Ramos (cell line): ENCODE data around the gene F8.
"Not testable (repeated sequence)": the region's sequence is repeated elsewhere in the genome, so short reads cannot be mapped to it uniquely, and the experiment has no call there.

Source experiments
- in situ Hi-C: fragments of 300-500 bp; cut with MboI; formaldehyde crosslinking; loops from one replicate; pipeline ENCODE4 v1.14.3; 2022; ENCODE audit warnings: low sequenced_read_pairs; ENCODE audit not compliant: unreplicated experiment

F8 gene

GRCh38 chrX:154892296-154892695 is 130.2 kb downstream of the F8 start:
- in situ Hi-C loops: no loop called here

GRCh38 chrX:154890990-154891639 is 131.4 kb downstream of the F8 start:
- in situ Hi-C loops: no loop called here

- in situ Hi-C loops: not testable (repeated sequence)
Observed at GRCh38 chrX:154886789-154887221, 135.7 kb downstream of the F8 start.

- in situ Hi-C loops: not testable (repeated sequence)
Observed at GRCh38 chrX:154886069-154886788, 136.3 kb downstream of the F8 start, which contains the start of gene F8A1. TSS of gene F8A1 (plus strand) at chrX:154886355. CDS start at chrX:154886375, 20 bp downstream.

GRCh38 chrX:154885549-154885948 is 137.0 kb downstream of the F8 start:
- in situ Hi-C loops: not testable (repeated sequence)

- in situ Hi-C loops: not testable (repeated sequence)
Observed at GRCh38 chrX:154885057-154885456, 137.5 kb downstream of the F8 start.

GRCh38 chrX:154884069-154884468 is 138.5 kb downstream of the F8 start:
- in situ Hi-C loops: not testable (repeated sequence)

- in situ Hi-C loops: loop anchor here (10.0 kb wide), 1 partner anchor 59 kb away; no protein-coding TSS in a partner anchor
Observed at GRCh38 chrX:154873329-154873728, 149.2 kb downstream of the F8 start.

GRCh38 chrX:154868522-154868921 is 154.0 kb downstream of the F8 start:
- in situ Hi-C loops: not testable (repeated sequence)

GRCh38 chrX:154855256-154855655 is 167.3 kb downstream of the F8 start:
- in situ Hi-C loops: no loop called here

GRCh38 chrX:154850957-154851611 is 171.4 kb downstream of the F8 start:
- in situ Hi-C loops: no loop called here

GRCh38 chrX:154840856-154841255 is 181.7 kb downstream of the F8 start:
- in situ Hi-C loops: loop anchor here (25.0 kb wide), 1 partner anchor 254 kb away; the partner anchor contains the start of gene CTAG1A

GRCh38 chrX:154836163-154836562 is 186.4 kb downstream of the F8 start:
- in situ Hi-C loops: loop anchor here (25.0 kb wide), 1 partner anchor 249 kb away; the partner anchor contains the start of gene CTAG1A

- in situ Hi-C loops: loop anchor here (25.0 kb wide), 1 partner anchor 247 kb away; the partner anchor contains the start of gene CTAG1A
Observed at GRCh38 chrX:154834562-154834961, 188.0 kb downstream of the F8 start, which contains the start of gene SMIM9. TSS of gene SMIM9 (minus strand) at chrX:154834662. CDS start at chrX:154830856, 3,806 bp downstream.

- in situ Hi-C loops: loop anchor here (25.0 kb wide), 1 partner anchor 247 kb away; the partner anchor contains the start of gene CTAG1A
Observed at GRCh38 chrX:154833746-154834274, 188.7 kb downstream of the F8 start.

GRCh38 chrX:154829926-154830442 is 192.5 kb downstream of the F8 start:
- in situ Hi-C loops: loop anchor here (25.0 kb wide), 1 partner anchor 243 kb away; the partner anchor contains the start of gene CTAG1A

GRCh38 chrX:154829134-154829533 is 193.4 kb downstream of the F8 start:
- in situ Hi-C loops: loop anchor here (25.0 kb wide), 1 partner anchor 242 kb away; the partner anchor contains the start of gene CTAG1A

- in situ Hi-C loops: loop anchor here (25.0 kb wide), 1 partner anchor 241 kb away; the partner anchor contains the start of gene CTAG1A
Observed at GRCh38 chrX:154828016-154828408, 194.5 kb downstream of the F8 start.

GRCh38 chrX:154827194-154828015 is 195.1 kb downstream of the F8 start:
- in situ Hi-C loops: loop anchor here (25.0 kb wide), 1 partner anchor 240 kb away; the partner anchor contains the start of gene CTAG1A
